Measurements from ENCODE around the gene VWA1. TPM values are rescaled to one million over a fixed set of nuclear protein-coding genes. Genes with fewer than 3 reads are reported as not detected.
"Not testable (repeated sequence)": the region's sequence is repeated elsewhere in the genome, so short reads cannot be mapped to it uniquely, and the experiment has no call there.

Gene VWA1
- total and polyA plus RNA-seq, 8 donors: 7.6 to 64.8 (median 23.0) TPM

DNA sequence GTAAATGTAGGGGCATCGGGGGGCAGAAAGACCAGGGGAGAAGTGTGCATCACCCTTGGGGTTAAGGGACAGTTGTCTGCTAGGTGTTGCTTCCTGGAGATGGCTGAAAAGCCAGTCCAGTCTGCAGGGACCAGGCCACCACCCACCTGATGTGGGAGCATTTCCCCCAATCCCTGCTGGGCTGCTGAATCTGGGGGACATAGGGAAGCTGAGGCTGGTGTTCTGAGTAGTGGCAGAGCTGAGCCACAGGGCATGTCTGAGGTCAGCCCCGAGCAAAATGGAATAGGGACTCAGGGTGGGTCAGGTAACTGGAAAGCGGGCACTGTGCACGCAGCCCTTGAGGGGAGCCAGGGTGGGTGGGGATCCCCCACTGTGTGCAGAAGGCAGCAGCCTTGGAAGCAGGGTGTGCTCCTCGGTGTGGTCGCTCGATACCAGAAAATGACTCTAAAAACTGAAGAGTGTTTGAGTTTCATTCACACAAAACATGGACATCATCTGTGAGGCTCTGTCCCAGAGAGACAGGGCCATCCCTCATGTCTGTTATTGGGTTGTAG, 34.0 kb upstream of the VWA1 start:
- DNase-seq: no peak
- Histone ChIP-seq H3K27me3 (no peaks in the 10 kb centered on the region), H3K27ac (peak overlapping the region in 2 of 5 donors; percentile 4 to 90), H3K4me3 (no peak overlapping the region), H3K36me3 (peaks cover 56 to 76% (median 67%) of the 10 kb centered on the region in 4 donors), H3K4me1 (peaks cover 37 to 86% (median 71%) of the 10 kb centered on the region in 4 donors), H3K9me3 (no peaks in the 10 kb centered on the region)
- 79 to 89% (median 83%) methylated on average over 6 to 7 of the region's 7 CpGs for WGBS, 5 donors
- intact Hi-C loops (cut with DNase I; ENCODE audit: low total_unique reads): no loop called here
- TF ChIP-seq EP300 (IDR thresholded peaks at IDR 0.05): no peak
- TF ChIP-seq CTCF (IDR thresholded peaks at IDR 0.05): no peak
- no peak for TF ChIP-seq POLR2A (IDR thresholded peaks at IDR 0.05)
- no peak for TF ChIP-seq POLR2AphosphoS5 (IDR thresholded peaks at IDR 0.05)

- no peaks in the 10 kb centered on the region for H3K27me3 ChIP-seq
- TF ChIP-seq CTCF (IDR thresholded peaks at IDR 0.05) (peak in 2 of 7 experiments; percentile 24 to 35), EP300 (IDR thresholded peaks at IDR 0.05) (no peak), POLR2AphosphoS5 (IDR thresholded peaks at IDR 0.05) (peak in 1 of 3 donors; percentile 37)
- 68 to 75% (median 70%) methylated on average over 19 to 20 of the region's 20 CpGs for WGBS, 5 donors
- H3K4me1 ChIP-seq: peaks cover 37 to 81% (median 66%) of the 10 kb centered on the region in 4 donors
- peak in 1 of 2 donors; percentile 69 for DNase-seq
- peaks cover 51 to 71% (median 60%) of the 10 kb centered on the region in 4 donors for H3K36me3 ChIP-seq
- H3K9me3 ChIP-seq: no peaks in the 10 kb centered on the region
- H3K4me3 ChIP-seq: no peak overlapping the region
- peak overlapping the region in 2 of 5 donors; percentile 4 to 7 for H3K27ac ChIP-seq
- intact Hi-C loops (cut with DNase I; ENCODE audit: low total_unique reads): no loop called here
Observed at GRCh38 chr1:1402072-1402900, 33.2 kb upstream of the VWA1 start.

- DNase-seq; H3K9me3 ChIP-seq; H3K27me3 ChIP-seq; intact Hi-C loops (cut with DNase I; ENCODE audit: low total_unique reads); H3K27ac ChIP-seq; H3K4me3 ChIP-seq: not testable (repeated sequence)
- Histone ChIP-seq H3K4me1 (peaks cover 31 to 78% (median 64%) of the 10 kb centered on the region in 4 donors), H3K36me3 (peaks cover 44 to 64% (median 53%) of the 10 kb centered on the region in 4 donors)
- WGBS, 5 donors: 81 to 87% (median 87%) methylated on average over 9 of the region's 9 CpGs
Observed at GRCh38 chr1:1402901-1403392, 32.5 kb upstream of the VWA1 start.

- peaks cover 33 to 78% (median 64%) of the 10 kb centered on the region in 4 donors for H3K4me1 ChIP-seq
- no peaks in the 10 kb centered on the region for H3K27me3 ChIP-seq
- H3K27ac ChIP-seq: no peak overlapping the region
- DNase-seq: no peak
- H3K9me3 ChIP-seq: no peaks in the 10 kb centered on the region
- TF ChIP-seq POLR2AphosphoS5 (IDR thresholded peaks at IDR 0.05) (no peak), EP300 (IDR thresholded peaks at IDR 0.05) (no peak), CTCF (IDR thresholded peaks at IDR 0.05) (no peak), POLR2A (IDR thresholded peaks at IDR 0.05) (no peak)
- WGBS, 5 donors: 82 to 89% (median 85%) methylated on average over 7 of the region's 7 CpGs
- H3K4me3 ChIP-seq: no peak overlapping the region
- H3K36me3 ChIP-seq: peaks cover 44 to 58% (median 53%) of the 10 kb centered on the region in 4 donors
- intact Hi-C loops (cut with DNase I; ENCODE audit: low total_unique reads): no loop called here
Observed at GRCh38 chr1:1403653-1404052, 31.8 kb upstream of the VWA1 start.
